HuH-7.5 (cell line): ENCODE measurements around the gene CUL9.

ENCODE experiments used
- DNase-seq: peaks from one replicate; pipeline ENCODE4 v3.0.0; 2011; ENCODE audit warnings: low spot score

CUL9 gene

DNA sequence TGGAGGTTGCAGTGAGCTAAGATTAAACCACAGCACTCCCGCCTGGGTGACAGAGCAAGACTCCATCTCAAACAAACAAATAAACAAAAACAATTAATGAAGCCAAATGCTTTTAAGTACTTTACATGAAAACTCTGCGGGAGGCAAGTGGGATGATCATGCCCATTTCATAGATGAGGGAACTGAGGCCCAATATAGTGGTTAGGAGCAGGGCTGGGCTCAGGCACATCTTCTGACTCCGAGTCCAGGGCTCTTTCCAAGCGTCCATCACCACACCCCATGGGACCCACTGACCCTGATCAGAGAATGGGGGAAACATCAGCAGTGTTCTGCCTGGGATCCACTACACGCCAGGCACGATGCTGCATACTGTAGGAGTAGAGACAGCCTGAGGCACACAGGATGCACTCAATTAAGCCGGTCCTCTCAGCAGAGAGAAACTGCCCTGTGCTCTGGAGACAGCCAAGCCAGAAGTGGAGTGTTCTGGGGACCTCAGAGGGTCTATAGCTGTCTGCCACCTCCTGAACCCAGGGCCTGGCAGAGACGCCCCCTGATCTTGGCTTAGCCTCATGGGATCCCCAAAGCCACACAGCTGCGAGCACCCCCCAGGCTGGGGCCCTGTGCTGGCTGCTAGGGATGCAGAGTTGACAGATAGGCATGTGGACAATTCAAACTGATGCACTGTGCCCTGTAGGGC is 74.8 kb downstream of the CUL9 start:
- no peak for DNase-seq

DNA sequence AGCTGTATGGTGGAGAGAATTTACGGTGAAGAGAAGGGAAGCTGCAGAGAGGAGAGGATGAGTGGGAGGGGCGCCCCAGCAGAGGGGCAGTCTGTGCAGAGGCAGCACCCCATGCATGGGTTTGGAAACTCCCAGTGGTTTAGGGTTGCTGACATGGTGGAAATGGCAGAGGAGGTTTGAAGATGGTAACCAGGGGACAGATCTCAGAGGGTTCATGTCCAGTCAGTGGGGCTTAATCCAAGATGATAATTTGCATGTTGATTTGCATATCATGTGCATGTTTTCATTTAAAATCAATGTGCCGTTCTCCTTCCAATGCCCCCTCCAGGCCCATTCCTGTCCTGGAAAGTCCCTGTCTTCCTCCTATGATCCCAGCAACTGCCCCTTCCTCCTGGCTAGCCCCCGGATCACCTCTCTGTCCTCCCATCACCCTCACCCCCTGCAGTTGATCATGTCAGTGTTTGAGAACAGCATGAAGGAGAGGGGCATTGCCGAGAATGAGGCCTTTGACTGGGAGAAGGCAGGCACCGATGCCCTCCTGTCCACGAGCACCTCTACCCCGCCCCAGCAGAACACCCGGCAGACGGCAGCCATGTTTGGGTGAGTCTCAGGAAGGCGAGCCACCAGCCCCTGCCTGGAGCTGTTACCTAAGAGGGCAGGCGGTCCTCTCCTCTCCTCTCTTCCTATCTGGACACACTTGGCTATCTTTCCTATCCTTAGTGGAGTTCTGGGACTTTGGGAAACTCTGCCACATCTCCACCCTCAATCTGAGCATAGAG is 75.6 kb downstream of the CUL9 start:
- DNase-seq = no peak

DNA sequence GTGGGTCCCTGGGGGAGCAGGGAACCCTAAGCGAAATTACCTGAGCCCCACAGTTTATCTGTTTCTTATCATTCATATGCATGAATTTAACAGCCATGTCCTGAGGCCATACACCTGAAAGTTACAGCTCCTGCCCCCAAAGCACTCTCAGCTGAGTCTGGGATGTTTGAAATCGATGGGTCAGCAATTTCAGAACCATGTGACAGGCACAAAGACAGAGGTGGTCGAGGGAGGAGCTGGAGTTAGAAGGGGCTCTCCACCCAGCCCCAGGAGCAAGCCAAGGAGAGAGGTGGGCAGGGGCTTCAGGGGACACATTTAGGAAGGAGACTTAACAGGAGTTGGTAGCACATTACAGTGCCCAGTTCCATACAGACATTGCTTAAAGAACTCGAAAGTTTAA is 76.2 kb downstream of the CUL9 start:
- DNase-seq = no peak

DNA sequence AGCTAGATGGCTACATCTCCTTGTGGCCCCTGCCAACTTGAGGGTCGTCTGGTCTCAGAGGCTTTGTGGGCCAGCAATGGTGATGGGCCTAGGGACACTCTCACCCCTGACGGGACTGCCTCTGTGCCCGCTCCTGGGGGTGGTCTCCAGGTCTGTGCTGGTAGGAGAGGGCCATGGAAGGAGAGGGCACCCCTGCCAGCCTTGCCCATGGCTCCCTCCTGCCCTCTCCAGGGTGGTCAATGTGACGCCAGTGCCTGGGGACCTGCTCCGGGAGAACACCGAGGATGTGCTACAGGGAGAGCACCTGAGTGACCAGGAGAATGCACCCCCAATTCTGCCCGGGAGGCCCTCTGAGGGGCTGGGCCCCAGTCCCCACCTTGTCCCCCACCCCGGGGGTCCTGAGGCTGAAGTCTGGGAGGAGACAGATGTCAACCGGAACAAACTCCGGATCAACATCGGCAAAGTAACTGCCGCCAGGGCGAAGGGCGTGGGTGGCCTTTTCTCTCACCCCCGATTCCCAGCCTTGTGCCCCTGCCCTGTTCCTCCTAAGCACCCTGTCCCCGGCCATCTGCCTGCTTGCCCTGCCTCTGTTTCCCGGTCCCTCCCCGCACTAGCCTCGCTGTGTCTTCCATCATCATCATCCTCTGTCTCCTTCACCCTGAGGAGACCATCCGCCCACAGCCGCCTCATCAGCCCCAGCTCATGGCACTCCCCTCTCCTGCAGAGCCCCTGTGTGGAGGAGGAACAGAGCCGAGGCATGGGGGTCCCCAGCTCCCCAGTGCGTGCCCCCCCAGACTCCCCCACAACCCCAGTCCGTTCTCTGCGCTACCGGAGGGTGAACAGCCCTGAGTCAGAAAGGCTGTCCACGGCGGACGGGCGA is 77.1 kb downstream of the CUL9 start:
- DNase-seq = no peak

DNA sequence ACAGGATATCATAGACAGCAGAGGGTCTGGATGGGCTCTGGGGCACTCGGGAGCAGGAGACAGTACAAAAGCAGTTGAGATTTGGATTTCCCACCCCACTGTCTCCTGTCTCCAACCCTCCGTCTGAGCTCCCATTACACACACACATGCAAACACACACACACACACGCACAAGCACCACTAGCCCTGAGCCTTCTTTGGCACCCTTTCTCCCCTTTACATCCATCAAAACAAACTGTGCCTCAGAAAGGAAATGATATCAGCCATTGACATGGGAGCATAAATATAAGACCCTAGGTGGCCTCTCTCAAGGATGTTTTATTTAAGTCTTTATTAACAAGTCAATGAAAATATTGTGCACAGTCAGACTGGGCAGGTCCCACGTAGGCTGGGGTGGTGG is 78.8 kb downstream of the CUL9 start:
- DNase-seq = no peak

DNA sequence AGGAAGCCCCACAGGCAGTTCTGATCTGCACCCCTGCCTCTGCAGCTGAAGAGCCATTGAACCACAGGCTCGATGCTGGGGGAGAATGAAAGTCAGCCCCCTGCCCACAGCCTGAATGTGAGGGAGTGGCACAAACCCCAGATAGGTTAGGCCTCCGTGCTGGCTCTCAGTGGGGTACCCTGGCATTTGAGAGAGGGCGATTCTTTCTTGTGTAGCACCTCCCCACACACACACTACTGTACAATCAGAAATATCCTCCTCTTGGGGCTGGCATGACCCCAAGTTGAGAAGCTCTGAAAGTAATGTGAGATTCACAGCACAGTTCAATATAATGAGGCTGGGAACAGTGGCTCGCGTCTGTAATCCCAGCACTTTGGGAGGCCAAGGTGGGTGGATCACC is 79.2 kb downstream of the CUL9 start:
- no peak for DNase-seq

DNA sequence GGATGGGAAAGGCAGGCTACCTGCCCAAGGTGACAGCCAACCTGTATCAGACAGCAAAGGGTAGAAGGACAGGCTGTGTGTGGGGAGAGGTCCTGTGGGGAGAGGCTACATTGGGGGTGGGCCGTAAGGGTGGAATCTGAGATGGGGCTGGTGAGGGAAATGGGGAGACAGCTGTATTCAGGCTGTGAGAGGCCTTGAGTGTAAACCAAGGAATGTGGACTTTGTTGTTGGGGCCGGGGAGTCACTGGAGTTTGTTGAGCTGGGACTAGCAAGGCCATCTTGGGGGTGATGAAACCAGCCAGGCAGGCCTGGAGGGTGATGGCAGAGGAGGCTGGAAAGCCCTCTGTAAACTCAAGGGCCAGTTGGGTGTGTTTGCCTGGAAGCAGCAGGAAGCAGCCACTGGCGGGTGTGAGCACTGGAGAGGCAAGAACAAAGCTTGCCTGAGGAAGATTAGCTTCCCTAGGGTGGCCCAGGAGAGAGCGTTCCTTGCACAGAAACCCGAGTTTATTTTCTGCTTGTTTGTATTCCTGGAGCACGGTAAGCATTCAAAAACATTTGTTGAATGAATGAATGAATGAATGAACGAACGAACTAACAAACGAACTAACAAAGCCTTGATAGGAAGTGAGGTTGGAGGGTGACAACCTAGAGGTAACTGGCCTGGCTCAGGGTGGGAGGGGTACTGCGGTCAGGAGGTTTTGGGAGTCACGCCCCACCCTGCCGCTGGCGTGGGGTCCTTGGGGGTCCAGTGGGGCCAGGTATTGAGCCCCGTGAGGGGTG is 80.2 kb downstream of the CUL9 start:
- DNase-seq = no peak

DNA sequence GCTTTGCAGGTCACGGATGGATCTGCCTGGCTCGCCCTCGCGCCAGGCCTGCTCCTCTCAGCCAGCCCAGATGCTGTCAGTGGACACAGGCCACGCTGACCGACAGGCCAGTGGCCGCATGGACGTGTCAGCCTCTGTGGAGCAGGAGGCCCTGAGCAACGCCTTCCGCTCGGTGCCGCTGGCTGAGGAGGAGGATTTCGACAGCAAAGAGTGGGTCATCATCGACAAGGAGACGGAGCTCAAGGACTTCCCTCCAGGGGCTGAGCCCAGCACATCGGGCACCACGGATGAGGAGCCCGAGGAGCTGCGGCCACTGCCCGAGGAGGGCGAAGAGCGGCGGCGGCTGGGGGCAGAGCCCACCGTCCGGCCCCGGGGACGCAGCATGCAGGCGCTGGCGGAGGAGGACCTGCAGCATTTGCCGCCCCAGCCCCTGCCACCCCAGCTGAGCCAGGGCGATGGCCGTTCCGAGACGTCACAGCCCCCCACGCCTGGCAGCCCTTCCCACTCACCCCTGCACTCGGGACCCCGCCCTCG is 80.9 kb downstream of the CUL9 start:
- no peak for DNase-seq

DNA sequence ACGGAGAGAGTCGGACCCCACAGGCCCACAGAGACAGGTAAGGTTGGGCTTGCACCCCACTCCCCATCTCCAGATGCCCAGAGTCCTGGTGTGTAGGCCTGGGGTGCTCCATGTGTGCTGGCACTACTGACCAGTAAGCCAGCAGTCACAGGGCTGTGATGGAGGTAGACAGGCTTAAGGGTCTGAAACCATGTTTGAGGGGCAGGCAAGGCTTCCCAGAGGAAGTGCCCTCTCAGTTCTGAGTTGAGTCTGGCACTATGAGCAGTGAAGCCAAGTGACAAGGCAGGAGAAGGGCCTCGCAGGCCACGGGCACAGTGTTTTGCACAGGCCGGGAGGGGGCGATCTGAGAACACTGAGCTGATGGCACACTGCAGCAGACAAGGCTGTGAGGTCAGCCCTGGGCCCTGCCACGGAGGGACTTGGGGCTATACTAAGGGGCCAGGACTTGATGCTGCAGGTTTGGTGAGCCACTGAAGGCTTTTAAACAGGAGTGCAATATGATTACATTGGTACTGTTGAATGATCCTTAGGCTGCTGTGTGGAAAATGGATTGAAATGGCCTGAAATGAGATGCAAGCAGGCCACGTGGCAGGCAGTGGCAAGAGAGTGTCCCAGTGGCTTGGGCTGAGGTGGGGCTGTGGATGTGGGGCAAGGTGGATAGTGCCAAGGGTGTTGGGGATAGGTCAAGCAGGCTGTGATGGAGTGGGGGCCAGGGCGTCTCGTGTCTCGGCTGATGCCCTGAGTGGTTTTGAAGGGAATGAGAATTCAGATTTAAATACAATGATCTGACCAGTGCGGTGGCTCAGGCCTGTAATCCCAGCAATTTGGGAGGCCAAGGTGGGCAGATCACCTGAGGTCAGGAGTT is 81.5 kb downstream of the CUL9 start:
- peak; percentile 92 for DNase-seq

DNA sequence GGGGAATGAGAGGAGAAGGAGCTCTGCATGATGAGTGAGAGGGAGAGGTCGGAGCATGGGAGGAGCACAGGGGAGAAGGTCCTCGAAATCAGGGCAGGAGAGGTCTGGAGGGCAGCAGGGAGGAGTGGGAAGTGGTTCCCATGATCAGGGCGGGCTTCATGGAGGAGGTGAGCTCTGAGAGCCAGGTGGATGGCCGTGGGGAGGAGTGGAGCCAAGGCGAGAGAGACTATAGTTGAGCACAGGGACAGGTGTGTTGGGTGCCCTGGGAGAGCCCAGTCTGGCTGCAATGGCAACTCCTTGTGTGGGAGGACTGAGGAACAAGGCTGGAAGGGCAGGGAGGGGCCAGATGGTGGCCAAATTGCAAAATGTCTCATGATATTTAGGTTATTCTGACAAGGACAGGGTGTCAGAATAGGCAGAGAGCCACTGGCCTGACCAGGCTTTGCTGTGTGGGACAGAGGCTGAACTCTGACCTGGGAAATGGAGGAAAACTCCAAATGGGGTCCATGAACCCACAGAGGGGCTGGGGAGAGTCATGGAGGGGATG is 82.7 kb downstream of the CUL9 start:
- no peak for DNase-seq

DNA sequence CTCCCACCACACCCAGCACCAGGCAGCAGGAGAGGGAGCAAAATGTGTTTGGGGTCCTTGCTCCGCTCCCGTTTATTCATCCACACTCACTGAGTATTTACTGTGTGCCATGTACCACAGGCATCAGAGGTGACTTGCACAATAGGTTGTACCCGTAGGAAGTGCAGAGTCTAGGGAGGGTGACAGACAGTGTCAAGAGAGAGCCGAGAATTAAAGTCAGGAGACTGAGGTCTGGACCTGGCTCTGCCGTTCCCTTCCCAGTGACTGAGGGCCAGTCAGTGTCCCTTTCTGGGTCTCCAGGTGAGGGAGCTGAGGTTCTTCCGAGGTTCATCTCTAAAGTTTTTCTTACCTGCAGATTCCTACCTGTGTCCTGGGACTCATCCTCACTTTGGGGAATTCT is 83.6 kb downstream of the CUL9 start:
- DNase-seq = no peak

DNA sequence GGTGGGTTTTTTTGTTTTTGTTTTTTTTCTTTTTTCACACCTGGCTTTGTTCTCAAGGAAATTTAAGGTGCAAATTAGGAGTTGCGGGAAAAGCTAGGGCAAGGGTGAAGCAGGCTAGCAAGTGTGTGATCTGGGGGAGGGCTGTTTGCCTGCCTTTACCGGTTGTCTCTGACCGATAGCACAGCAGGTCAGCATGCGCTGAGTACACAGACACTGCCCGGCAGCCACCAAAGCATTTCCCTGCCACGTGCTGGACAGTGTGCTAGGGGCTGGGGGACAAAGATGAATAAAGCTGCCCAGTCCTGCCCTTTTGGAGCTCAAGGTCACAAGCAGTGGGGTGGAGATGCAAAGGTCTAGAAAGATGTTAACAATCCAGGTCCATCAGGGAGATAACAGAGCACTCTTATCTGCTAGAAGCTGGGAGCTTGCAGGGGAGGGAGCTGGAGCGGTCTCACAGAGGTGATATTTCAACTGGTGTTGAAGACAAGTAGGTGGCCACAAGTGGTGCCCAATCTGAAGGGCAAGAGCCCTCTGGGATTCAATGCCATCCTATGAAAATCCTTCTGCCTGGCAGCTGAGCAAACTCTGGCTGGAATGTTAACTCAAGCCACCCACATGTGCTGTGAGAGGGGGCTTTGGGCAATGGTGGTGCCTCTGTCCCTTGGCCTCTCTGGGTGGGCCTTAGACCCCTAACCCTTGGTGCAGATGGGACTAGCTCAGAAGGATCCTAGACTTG is 85.8 kb downstream of the CUL9 start:
- peak; percentile 78 for DNase-seq

DNA sequence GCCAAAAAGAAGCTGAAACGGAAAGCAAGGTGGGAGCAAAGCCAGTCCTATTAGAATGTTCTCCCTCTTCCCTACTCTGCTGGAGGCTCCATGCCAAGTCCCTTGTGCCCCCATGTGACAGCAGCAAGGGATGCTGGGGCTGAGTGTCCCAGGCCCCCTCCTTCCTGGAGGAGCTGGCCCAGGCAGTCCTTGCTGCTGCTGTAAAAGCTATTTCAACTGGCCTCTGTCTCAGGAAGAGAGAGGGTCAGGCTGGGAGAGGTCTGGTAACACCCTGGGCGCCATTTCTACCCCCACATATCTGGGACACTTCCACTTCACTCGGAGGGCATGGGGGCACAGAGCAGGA is 86.3 kb downstream of the CUL9 start:
- no peak for DNase-seq

DNA sequence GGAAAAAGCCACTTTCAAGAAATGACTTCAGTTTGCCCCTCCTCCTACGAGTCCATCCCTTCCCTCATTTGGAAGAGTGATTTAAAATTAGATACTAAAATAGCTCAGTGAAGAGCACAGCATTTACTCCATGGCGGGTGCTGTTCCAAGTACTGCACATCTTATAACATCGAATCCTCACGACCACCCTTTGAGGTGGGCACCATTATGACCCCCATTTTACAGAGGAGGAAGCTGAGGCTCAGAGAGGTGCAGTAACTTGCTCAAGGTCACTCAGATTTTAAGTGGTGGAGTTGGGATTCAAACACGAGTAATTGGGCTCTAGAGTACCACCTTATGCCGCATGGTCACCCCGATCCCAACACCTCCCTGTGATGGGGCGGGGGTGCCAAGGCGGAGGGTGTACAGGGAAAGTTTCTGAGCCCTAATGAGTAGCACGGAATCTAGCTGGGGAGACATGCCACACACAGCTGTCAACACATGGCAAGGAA is 86.8 kb downstream of the CUL9 start:
- DNase-seq = no peak

DNA sequence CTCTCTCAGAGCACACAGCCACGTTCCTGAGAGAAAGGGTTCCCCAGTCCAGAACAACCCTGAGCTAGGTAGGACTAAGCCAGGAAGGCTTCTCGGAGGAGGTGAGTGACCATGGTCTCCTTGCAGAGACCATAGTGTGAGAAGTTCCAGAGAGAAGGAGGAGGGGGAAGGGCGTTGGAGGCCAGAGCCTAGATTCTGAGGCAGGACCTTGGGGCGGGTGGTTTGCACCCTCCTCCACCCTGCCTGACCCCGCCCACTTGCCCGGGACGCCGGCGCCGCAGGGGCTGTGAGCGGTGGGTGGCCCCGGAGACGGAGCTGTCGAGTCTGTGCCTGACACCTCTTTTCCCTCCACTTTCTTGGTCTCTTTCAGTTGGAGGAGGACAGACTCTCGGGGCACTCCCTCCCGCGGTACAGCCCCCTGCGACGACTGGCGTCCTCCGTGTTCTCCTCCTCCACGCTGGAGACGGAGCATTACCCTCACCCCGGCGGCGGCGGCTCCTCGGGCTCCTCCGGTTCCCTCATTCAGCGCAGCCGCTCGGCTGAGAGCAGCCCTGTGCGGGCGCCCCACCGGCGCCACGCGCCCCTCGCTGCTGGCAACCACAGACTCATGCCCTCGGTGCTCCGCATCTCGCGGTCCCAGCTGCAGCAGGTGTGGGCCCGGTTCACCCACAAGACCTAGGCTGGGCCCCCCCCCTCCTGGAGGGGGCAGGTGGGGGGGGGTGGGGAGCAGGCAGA is 87.4 kb downstream of the CUL9 start:
- no peak for DNase-seq

DNA sequence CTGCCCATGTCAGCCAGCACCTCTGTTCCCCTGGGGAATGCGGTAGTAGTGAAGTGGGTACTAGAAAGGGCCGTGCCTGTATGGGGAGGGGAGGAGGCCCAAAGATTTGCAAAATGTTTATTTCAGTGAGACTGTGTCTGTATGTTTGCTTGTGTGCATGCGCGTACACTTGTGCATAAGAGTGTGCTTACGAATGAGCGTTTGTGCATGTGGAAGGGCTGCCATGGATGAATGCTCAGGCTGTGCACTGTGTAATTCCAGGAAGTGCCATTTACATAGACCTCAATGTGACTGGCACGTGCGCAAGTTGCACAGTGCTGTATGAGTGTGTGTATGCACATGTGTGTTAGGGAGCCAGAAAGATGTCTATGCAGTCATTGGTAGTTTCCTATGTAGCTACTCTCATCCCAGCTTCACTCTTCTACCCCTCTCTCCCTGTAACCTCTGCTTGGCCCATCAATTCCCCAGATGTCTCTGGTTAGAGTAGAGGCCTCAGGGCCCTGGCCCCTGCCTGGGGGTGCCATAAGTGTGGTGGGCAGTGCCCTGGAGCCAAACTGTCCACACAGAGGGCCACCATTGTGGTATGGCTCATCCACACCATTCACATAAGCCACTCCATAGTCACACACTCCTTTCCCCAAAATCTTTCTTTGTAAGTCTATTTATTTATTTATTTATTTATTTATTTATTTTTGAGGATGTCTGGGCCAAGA is 89.3 kb downstream of the CUL9 start:
- no peak for DNase-seq

DNA sequence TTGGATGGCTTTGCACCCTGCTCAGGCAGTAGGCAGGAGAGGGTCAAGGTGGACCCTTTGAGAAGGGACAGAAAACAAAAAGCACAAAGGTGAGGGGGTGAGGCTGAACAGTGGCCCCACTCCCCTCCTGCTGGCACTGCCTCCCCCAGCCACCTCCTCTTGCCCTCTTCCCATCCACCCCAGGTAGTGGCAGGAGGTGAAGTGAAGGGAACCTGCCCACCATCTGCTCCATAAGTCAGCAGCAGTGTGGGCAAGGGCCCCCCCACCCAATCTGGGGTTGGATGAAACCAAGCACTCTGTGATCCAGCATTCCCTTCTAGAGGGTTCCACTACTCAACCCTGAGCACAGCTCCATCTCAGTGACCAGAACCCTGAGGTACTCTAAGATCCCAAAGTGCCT is 89.9 kb downstream of the CUL9 start:
- no peak for DNase-seq

DNA sequence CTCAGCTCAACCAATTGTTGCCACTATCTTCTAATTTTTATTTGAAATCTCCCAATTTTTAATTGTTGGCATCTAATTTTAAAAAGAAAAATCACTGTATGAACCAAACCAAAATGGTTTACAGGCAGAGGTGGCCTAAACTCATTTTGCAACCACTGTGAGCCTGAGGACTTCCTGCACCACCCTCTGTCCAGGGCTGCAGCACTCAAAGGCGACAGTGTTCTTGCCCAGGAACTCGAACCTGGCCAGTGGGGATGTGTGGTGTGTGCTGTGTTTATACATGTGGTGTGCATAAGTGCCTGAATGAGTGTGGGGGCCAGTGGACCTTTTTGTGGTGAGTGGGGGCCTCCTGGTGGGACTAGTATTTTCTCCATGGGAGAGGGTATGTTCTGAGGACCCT is 91.7 kb downstream of the CUL9 start:
- DNase-seq = no peak
